H9 (cell line): ENCODE measurements around the gene SCG2. TPM values are rescaled to one million over a fixed set of nuclear protein-coding genes. Genes with fewer than 3 reads are reported as not detected.
A peak's percentile ranks its signal among the peaks of the same experiment; 100 is the strongest.

Experiments used
- DNase-seq: peaks from one replicate; pipeline ENCODE4 v3.0.0-alpha.2; 2017
- H2AFZ ChIP-seq: one replicate; pipeline ENCODE4 v1.6.1; 2013; ENCODE audit warnings: mild to moderate bottlenecking, low read length, control low read depth, moderate library complexity
- H2AK5ac ChIP-seq: 2 replicates; pipeline ENCODE4 v1.6.1; 2013; ENCODE audit warnings: low read length, control low read depth, mixed read lengths; ENCODE audit not compliant: insufficient read length
- H2BK120ac ChIP-seq: one replicate; pipeline ENCODE4 v1.6.1; 2013; ENCODE audit warnings: low read depth, mild to moderate bottlenecking, low read length, control low read depth, inconsistent platforms; ENCODE audit not compliant: poor library complexity, severe bottlenecking
- H2BK12ac ChIP-seq: 2 replicates; pipeline ENCODE4 v1.6.1; 2013; ENCODE audit warnings: low read length, control low read depth, mixed read lengths, low read depth; ENCODE audit not compliant: insufficient read length
- H2BK15ac ChIP-seq: 2 replicates; pipeline ENCODE4 v1.6.1; 2013; ENCODE audit warnings: low read depth, low read length, control low read depth
- H2BK20ac ChIP-seq: one replicate; pipeline ENCODE4 v1.6.1; 2013; ENCODE audit warnings: low read depth, mild to moderate bottlenecking, low read length, control low read depth, inconsistent platforms; ENCODE audit not compliant: poor library complexity, severe bottlenecking
- H2BK5ac ChIP-seq: 2 replicates; pipeline ENCODE4 v1.6.1; 2013; ENCODE audit warnings: low read length, control low read depth, mixed read lengths; ENCODE audit not compliant: insufficient read length
- H3K14ac ChIP-seq: 2 replicates; pipeline ENCODE4 v1.6.1; 2013; ENCODE audit warnings: low read length, control low read depth; ENCODE audit not compliant: insufficient read depth
- H3K18ac ChIP-seq: 2 replicates; pipeline ENCODE4 v1.6.1; 2013; ENCODE audit warnings: low read depth, mild to moderate bottlenecking, mixed read lengths, low read length, control low read depth; ENCODE audit not compliant: insufficient read length
- H3K23ac ChIP-seq: 2 replicates; pipeline ENCODE4 v1.6.1; 2013; ENCODE audit warnings: low read length, control low read depth, mixed read lengths, low read depth; ENCODE audit not compliant: insufficient read length
- H3K23me2 ChIP-seq: 2 replicates; pipeline ENCODE4 v1.6.1; 2013; ENCODE audit warnings: low read depth, mild to moderate bottlenecking, mixed read lengths, low read length, control low read depth; ENCODE audit not compliant: insufficient read length, poor library complexity, severe bottlenecking
- H3K27ac ChIP-seq: 2 replicates; pipeline ENCODE4 v1.5.1; 2013; ENCODE audit warnings: low read length, control low read depth, mixed read lengths, low read depth; ENCODE audit not compliant: insufficient read length
- H3K27me3 ChIP-seq: 2 replicates; pipeline ENCODE4 v1.6.1; 2013; ENCODE audit warnings: low read length, control low read depth, inconsistent platforms; ENCODE audit not compliant: insufficient read depth
- H3K4ac ChIP-seq: 2 replicates; pipeline ENCODE4 v1.6.1; 2013; ENCODE audit warnings: low read depth, mild to moderate bottlenecking, control low read depth, inconsistent platforms, low read length, moderate library complexity
- H3K4me1 ChIP-seq: 2 replicates; pipeline ENCODE4 v1.6.1; 2013; ENCODE audit warnings: low read length, control low read depth, inconsistent platforms; ENCODE audit not compliant: insufficient read depth
- H3K4me2 ChIP-seq: 2 replicates; pipeline ENCODE4 v1.6.1; 2013; ENCODE audit warnings: low read length, control low read depth, mixed read lengths; ENCODE audit not compliant: insufficient read length, insufficient read depth
- H3K56ac ChIP-seq: 2 replicates; pipeline ENCODE4 v1.6.1; 2013; ENCODE audit warnings: low read depth, mild to moderate bottlenecking, mixed read lengths, low read length, control low read depth; ENCODE audit not compliant: insufficient read length
- H3K79me1 ChIP-seq: 2 replicates; pipeline ENCODE4 v1.6.1; 2013; ENCODE audit warnings: low read depth, mild to moderate bottlenecking, moderate library complexity, low read length, control low read depth, inconsistent platforms; ENCODE audit not compliant: insufficient read depth, poor library complexity, severe bottlenecking
- H3K79me2 ChIP-seq: 2 replicates; pipeline ENCODE4 v1.6.1; 2013; ENCODE audit warnings: low read length, control low read depth, inconsistent platforms; ENCODE audit not compliant: insufficient read depth
- H3K9ac ChIP-seq: 2 replicates; pipeline ENCODE4 v1.6.1; 2013; ENCODE audit warnings: low read length, control low read depth, mixed read lengths; ENCODE audit not compliant: insufficient read length; ENCODE audit errors: extremely low read depth
- H3K9me3 ChIP-seq: one replicate; pipeline ENCODE4 v1.6.1; 2013; ENCODE audit warnings: low read depth, low read length, inconsistent platforms; ENCODE audit not compliant: control insufficient read depth
- H3T11ph ChIP-seq: one replicate; pipeline ENCODE4 v1.6.1; 2013; ENCODE audit warnings: mild to moderate bottlenecking, low read length, control low read depth, inconsistent platforms
- H4K20me1 ChIP-seq: one replicate; pipeline ENCODE4 v1.6.1; 2013; ENCODE audit not compliant: control insufficient read depth, insufficient read length, insufficient read depth
- H4K5ac ChIP-seq: 2 replicates; pipeline ENCODE4 v1.6.1; 2013; ENCODE audit warnings: low read depth, mild to moderate bottlenecking, mixed read lengths, low read length, control low read depth; ENCODE audit not compliant: insufficient read length
- H4K8ac ChIP-seq: replicated peaks from 2 replicates; pipeline ENCODE4 v1.6.1; 2013; ENCODE audit warnings: low read length, control low read depth, mixed read lengths, low read depth; ENCODE audit not compliant: insufficient read length
- H4K91ac ChIP-seq: 2 replicates; pipeline ENCODE4 v1.6.1; 2013; ENCODE audit warnings: low read depth, mild to moderate bottlenecking, moderate library complexity, mixed read lengths, low read length, control low read depth; ENCODE audit not compliant: insufficient read length
- H3K27ac Mint-ChIP-seq, 3 experiments: 2 replicates in 2 of 3; 3 replicates in 1 of 3; pipeline ENCODE4 v1.8.0; 2020 to 2021; ENCODE audit warnings: mixed read lengths in 3 of 3, mild to moderate bottlenecking in 1 of 3, moderate library complexity in 1 of 3
- H3K27me3 Mint-ChIP-seq: 2 replicates; pipeline ENCODE4 v1.8.0; 2021; ENCODE audit warnings: low read depth, mild to moderate bottlenecking, moderate library complexity, mixed read lengths
- H3K36me3 Mint-ChIP-seq, 3 experiments: 2 replicates in 2 of 3; 3 replicates in 1 of 3; pipeline ENCODE4 v1.8.0; 2020 to 2021; ENCODE audit warnings: low read depth in 3 of 3, mixed read lengths in 3 of 3; ENCODE audit not compliant: insufficient read depth in 1 of 3
- H3K4me1 Mint-ChIP-seq, 2 experiments: 2 replicates each; pipeline ENCODE4 v1.8.0; 2020; ENCODE audit warnings: mixed read lengths in 2 of 2
- H3K4me3 Mint-ChIP-seq, 2 experiments: 2 replicates in 1 of 2; 3 replicates in 1 of 2; pipeline ENCODE4 v1.8.0; 2020 to 2021; ENCODE audit warnings: mild to moderate bottlenecking in 2 of 2, mixed read lengths in 2 of 2, moderate library complexity in 1 of 2
- H3K9me3 Mint-ChIP-seq, 2 experiments: 2 replicates in 1 of 2; 3 replicates in 1 of 2; pipeline ENCODE4 v1.8.0; 2020; ENCODE audit warnings: mild to moderate bottlenecking in 2 of 2, mixed read lengths in 2 of 2, moderate library complexity in 1 of 2
- WGBS: extraction: QIAGEN DNeasy Blood & Tissue Kit; methylation state at CpG from one replicate; pipeline ENCODE4 v1.1.7; 2013; ENCODE audit warnings: missing lambda C conversion rate, low lambda C conversion rate, mixed read lengths; ENCODE audit not compliant: insufficient read length; ENCODE audit errors: extremely low coverage; 5-methylcytosine and 5-hydroxymethylcytosine counted together
- total RNA-seq: library from RNA; stranded (reverse); gene quantifications from 2 replicates; pipeline ENCODE4 v1.2.1, GENCODE V29; 2021
- TF ChIP-seq, protein P1 (sequence below): fragments of 200-600 bp; sonication (generic); conservative IDR thresholded peaks from 3 replicates; pipeline ENCODE4 v1.8.0; 2021; ENCODE audit warnings: antibody characterized with exemption, mild to moderate bottlenecking

Gene SCG2
- total RNA-seq, 1 experiment from 2014 or later = 4.4 TPM

DNA sequence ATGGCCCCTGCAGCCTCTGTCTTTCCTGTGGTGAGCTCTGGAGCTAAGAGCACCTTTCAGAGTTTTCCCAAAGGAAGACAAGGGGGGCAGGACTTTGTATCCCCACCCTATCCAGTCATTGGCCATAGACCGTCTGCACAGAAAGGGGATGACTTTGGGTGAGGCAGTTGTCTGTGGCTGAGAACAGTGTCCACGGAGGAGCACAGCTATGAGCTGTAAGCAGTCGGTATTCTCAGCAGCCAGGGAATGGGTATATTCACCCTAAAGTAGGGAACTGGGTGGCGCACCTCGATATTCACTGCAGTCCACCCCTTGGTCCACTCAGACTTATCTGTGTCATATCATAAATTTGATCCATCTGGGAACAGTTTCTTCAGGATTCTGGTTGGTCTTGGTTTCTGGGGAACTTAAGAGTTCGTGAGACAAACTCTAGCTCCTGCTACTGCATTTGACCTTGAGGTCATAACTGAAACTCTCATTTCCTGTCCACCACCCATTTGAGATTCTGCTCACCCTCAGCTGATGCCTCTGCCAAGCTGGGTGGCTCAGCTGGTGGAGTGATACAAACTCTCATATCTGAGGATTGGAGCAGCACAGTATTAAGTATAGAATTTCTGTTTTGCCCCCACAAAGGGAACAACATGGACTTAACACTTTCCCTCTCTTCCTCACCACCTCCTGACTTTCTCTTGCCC is 45.2 kb upstream of the SCG2 start:
- Histone ChIP-seq H2BK5ac (no peak overlapping the region), H2AK5ac (no peak overlapping the region), H3T11ph (no peak overlapping the region), H4K20me1 (no peaks in the 10 kb centered on the region), H3K79me2 (no peaks in the 10 kb centered on the region), H3K4ac (no peak overlapping the region), H3K79me1 (no peaks in the 10 kb centered on the region), H2BK15ac (no peak overlapping the region), H3K23me2 (no peaks in the 10 kb centered on the region), H4K8ac (no peak overlapping the region), H3K27me3 (no peaks in the 10 kb centered on the region), H3K18ac (no peak overlapping the region), H3K23ac (no peak overlapping the region), H2BK120ac (no peak overlapping the region), H3K9ac (no peak overlapping the region), H3K4me2 (no peak overlapping the region), H3K27ac (no peak overlapping the region), H4K5ac (no peak overlapping the region), H2AFZ (no peak overlapping the region), H3K4me1 (peaks cover 8% of the 10 kb centered on the region), H3K9me3 (no peaks in the 10 kb centered on the region), H2BK12ac (no peak overlapping the region), H3K56ac (no peak overlapping the region), H3K14ac (no peak overlapping the region), H4K91ac (no peak overlapping the region), H2BK20ac (no peak overlapping the region)
- H3K27ac Mint-ChIP-seq = no peak overlapping the region
- no peaks in the 10 kb centered on the region; the same call in 1 of the 2 replicates for H3K27me3 Mint-ChIP-seq
- DNase-seq = no peak
- H3K36me3 Mint-ChIP-seq = peaks cover 6 to 9% (median 8%) of the 10 kb centered on the region in 3 experiments; a peak in 6 of 7 replicates
- peaks cover 6% of the 10 kb centered on the region in 2 experiments; a peak in 4 of 5 replicates for H3K9me3 Mint-ChIP-seq
- TF ChIP-seq, protein P1, sequence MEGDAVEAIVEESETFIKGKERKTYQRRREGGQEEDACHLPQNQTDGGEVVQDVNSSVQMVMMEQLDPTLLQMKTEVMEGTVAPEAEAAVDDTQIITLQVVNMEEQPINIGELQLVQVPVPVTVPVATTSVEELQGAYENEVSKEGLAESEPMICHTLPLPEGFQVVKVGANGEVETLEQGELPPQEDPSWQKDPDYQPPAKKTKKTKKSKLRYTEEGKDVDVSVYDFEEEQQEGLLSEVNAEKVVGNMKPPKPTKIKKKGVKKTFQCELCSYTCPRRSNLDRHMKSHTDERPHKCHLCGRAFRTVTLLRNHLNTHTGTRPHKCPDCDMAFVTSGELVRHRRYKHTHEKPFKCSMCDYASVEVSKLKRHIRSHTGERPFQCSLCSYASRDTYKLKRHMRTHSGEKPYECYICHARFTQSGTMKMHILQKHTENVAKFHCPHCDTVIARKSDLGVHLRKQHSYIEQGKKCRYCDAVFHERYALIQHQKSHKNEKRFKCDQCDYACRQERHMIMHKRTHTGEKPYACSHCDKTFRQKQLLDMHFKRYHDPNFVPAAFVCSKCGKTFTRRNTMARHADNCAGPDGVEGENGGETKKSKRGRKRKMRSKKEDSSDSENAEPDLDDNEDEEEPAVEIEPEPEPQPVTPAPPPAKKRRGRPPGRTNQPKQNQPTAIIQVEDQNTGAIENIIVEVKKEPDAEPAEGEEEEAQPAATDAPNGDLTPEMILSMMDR = no peak
- H3K4me1 Mint-ChIP-seq = peaks cover 37 to 46% of the 10 kb centered on the region in 2 experiments
- 0 out of 5 replicates have a peak overlapping the region, but pooled peaks of 1 of the 2 experiments have one; percentile 39 for H3K4me3 Mint-ChIP-seq
- no CpG with 5 or more reads among the region's 6 CpGs for WGBS
